RWPE1 (cell line): ENCODE results near the gene ZNF234.

Experiments
- CTCF ChIA-PET: fragments of 350-600 bp; sonication (Branson Sonifier 250); formaldehyde crosslinking; extraction: SDS; loops from one replicate; lab custom pipeline; 2021; lab: Yijun Ruan, JAX
- POLR2A ChIA-PET: fragments of 400-600 bp; formaldehyde crosslinking; extraction: SDS; loops from one replicate; lab custom pipeline; 2020; ENCODE audit warnings: antibody characterized with exemption; ENCODE audit not compliant: low non-redundant PET; lab: Yijun Ruan, JAX
- DNase-seq: peaks from one replicate; pipeline ENCODE4 v3.0.0; 2012; ENCODE audit warnings: low spot score
- H3K27ac ChIP-seq: fragments of 450-650 bp; 2 replicates; pipeline ENCODE4 v1.5.1; 2017
- CTCF ChIP-seq: fragments of 450-650 bp; conservative IDR thresholded peaks from 2 replicates; pipeline ENCODE4 v1.5.1; 2017; ENCODE audit warnings: low read depth, mild to moderate bottlenecking

Gene ZNF234

GRCh38 chr19:44180968-44181367, 39.6 kb downstream of the ZNF234 start:
- POLR2A ChIA-PET: no interaction called here
- CTCF ChIA-PET: no interaction called here

GRCh38 chr19:44182145-44182544, 40.8 kb downstream of the ZNF234 start:
- no peak for DNase-seq
- TF ChIP-seq CTCF: no peak
- ChIA-PET CTCF (interaction anchor here (0.7 kb wide), 1 partner anchor 25 kb away, joined by 3 read pairs; no protein-coding TSS in a partner anchor), POLR2A (no interaction called here)
- no peak overlapping the region for H3K27ac ChIP-seq

More at GRCh38 chr19:44180968-44181367, 39.6 kb downstream of the ZNF234 start:
- no peak for DNase-seq
- no peak overlapping the region for H3K27ac ChIP-seq
- no peak for TF ChIP-seq CTCF

GRCh38 chr19:44190020-44190419, 48.7 kb downstream of the ZNF234 start:
- no peak overlapping the region for H3K27ac ChIP-seq
- TF ChIP-seq CTCF: no peak
- ChIA-PET CTCF (no interaction called here), POLR2A (no interaction called here)
- no peak for DNase-seq

- TF ChIP-seq CTCF: no peak
- no peak for DNase-seq
- H3K27ac ChIP-seq: no peak overlapping the region
- CTCF ChIA-PET: interaction anchor here (0.6 kb wide), 2 partner anchors 20 to 385 kb away, joined by 3 read pairs; no protein-coding TSS in a partner anchor
- POLR2A ChIA-PET: no interaction called here
These were observed 50.8 kb downstream of the ZNF234 start for GRCh38 chr19:44192127-44192526.

DNA sequence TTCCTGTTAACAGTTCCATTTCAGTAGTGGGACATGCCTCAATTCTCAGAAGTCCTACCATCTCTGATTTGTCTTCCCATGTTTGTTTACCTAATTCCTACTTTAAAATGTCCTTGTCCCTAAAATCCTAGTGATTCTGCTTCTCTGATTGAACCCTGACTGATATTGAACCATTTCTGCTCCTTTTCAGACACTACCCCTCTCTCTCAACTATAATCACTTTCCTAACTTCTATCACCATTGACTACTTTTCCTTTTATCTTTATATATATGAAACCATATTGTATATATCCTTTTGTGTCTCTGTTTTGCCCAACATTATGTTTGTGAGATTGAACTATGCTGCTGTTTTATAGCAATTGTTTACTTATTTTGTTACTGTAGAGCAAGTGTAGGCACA, 55.4 kb downstream of the ZNF234 start:
- CTCF ChIA-PET: no interaction called here
- no peak overlapping the region for H3K27ac ChIP-seq
- no peak for DNase-seq
- TF ChIP-seq CTCF: no peak
- POLR2A ChIA-PET: no interaction called here

GRCh38 chr19:44202470-44202869, 61.1 kb downstream of the ZNF234 start:
- no peak overlapping the region for H3K27ac ChIP-seq
- ChIA-PET POLR2A (no interaction called here), CTCF (no interaction called here)
- no peak for TF ChIP-seq CTCF
- no peak for DNase-seq
